ENCODE results near the gene KCTD14.

- TF ChIP-seq CTCF (IDR thresholded peaks at IDR 0.05) = no peak
- no peak for TF ChIP-seq POLR2AphosphoS5 (IDR thresholded peaks at IDR 0.05)
- no peak for TF ChIP-seq POLR2A (IDR thresholded peaks at IDR 0.05)
Measured at GRCh38 chr11:78037825-78038620, 14.9 kb upstream of the KCTD14 start.
